Hippocampal formation (tissue), 2 donors: ENCODE measurements around the gene FAM83D.
"Not testable (repeated sequence)": the region's sequence is repeated elsewhere in the genome, so short reads cannot be mapped to it uniquely, and the experiment has no call there.

Experiments used
- DNase-seq, 2 donors: peaks; one replicate each; lab custom pipeline; 2025; lab: John Stamatoyannopoulos, UW

Gene FAM83D

DNA sequence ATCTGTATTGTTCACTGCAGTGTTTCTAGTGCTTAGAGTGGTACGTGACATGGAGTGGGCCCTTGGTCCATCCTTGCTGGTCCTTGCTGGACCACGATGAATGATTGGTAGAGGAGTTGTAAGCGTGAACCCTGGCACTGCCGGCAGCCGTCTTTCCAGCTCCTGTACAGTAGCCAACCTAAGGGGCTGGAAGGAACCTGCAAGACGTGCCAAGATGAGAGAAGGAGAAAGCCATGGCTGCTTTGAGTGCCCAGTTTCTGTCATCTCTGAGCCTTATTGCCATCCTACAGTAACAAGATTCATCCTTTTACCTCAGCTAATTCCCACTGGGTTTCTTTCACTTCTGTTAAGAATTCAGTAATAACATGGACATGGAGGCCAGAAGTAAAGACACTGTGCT is 41.9 kb downstream of the FAM83D start:
- DNase-seq: no peak

DNA sequence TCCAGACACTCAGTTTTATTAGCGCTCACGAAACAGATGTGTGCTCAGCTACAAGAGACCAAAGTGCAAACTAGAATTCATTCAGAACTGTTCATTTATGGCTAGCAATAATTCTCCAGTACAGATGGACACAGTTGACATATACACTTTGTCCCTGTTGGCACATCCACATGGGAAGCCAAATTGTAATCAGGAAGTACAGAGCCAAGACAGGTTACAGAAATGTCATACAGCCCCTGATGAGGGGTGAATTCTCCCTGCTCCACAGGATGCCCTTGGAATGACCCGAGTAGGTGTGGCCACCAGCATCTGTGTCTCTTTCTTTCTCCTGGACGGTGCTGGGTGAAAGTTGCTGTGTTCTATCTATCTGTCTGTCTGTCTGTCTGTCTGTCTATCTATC is 43.5 kb downstream of the FAM83D start:
- DNase-seq: no peak

DNA sequence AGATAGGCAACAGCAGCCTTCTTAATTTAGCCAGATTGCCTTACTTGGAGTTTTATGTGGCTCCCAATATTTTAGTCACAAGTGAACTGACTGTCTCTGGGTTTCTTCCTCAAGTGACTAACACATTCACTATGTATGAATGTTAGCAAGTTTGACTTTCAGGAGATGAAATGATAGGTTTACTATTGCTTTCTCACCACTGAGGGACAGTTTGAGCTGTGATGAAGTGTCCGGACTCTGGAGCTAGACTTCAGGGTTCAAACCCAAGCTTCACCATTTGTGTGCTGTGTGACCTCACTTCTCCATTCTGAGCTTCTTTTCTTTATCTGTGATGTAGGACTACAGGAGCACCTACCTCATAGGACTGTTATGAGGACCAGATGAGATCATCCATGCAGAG is 44.1 kb downstream of the FAM83D start:
- DNase-seq: no peak

DNA sequence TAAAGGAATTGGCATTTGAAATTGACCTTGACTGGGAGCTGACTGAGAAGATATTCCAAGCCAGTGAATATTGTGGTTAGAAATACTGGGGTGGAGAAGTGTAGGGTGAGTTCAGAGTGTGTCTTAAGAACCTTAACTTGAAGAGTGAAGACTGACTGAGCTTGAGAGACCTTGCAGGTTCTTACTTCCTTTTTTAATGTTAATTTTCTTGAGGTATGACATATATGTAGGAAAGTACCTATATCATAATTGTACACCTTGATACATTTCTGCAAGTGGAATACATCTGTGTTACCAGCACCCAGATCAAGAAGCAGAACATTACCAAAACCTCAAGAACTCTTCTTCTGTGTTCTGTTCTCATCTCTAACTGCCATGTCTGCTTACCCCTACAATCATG is 46.9 kb downstream of the FAM83D start:
- no peak for DNase-seq

DNA sequence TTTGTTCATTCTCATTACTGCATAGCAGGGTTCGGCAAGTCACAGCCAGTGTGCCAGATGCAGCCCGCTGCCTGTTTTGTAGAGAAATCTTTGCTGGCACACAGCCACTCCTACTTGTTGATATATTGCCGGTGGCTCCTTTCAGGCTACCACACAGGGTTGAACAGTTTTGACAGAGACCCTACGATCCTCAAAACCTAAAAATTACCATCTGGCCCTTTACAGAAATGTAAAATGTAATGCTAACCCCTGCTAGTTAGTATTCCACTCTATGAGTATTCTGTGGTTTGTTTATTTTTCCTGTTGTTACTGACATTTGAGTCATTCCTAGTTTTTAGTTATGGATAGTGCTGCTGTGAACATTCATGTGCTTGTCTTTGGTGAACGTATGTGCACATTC is 47.4 kb downstream of the FAM83D start:
- no peak for DNase-seq

DNA sequence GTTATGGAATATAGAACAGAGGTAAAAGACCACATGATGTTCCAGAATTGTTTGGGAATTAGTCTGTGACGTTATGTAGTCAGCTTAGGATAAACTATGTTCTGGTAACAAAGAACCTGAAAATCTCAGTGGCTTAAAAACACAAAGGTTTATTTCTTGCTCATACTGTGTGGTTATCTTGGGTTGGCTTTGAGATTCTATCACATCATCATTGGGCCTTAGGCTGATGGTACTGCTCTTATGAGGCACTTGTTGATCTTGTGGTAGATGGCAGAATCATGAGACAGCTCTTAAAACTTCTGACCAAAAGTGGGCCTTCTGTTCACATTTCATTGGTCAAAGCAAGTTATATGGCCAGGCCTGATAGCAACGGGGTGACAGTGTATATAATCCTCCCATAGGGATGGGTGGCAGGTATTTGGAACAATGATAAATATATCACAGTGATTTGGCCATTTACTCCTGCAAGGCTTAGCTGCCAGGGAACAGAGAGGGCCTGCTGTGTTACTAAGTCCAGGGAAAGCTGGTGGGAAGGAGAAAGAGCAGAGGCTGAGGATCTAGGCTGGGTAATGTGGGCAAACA is 49.4 kb downstream of the FAM83D start:
- no peak for DNase-seq

DNA sequence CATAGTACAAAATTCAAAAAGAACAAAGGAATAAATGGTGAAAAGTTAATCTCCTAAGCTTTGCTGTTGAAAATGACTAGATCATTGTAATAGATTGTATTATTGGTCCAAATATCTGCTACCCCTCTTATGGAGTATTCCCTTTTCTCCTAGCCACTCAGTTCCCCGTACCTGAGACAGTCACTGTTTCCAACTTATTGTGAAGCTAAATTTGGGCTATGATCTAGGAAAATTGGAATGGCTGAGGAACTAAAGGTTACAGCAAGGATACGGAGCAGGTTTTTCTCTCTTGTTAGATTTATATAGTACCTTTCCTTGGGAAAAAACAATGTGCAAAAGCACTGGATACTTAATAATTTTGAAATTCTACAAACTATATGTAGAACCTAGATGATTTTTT is 53.2 kb downstream of the FAM83D start:
- DNase-seq: no peak

DNA sequence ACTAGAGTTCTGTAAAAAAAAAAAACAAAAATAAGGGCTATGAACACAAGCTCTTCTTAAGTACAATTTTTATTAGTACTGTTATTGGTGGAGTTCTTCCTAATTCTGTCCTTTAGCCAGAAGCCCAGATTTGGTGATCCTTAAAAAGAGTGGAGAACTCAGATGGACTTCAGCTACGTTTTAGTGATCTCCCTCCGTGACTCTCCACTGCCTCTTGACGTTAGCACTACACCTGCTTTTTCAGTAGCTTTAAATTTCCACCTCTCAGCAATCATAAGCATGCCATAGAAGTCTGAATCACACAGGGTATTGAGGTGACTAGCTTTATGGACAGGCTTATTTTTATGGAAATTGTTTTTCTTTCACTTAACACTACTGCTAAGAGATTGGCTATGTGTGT is 53.6 kb downstream of the FAM83D start:
- no peak for DNase-seq

DNA sequence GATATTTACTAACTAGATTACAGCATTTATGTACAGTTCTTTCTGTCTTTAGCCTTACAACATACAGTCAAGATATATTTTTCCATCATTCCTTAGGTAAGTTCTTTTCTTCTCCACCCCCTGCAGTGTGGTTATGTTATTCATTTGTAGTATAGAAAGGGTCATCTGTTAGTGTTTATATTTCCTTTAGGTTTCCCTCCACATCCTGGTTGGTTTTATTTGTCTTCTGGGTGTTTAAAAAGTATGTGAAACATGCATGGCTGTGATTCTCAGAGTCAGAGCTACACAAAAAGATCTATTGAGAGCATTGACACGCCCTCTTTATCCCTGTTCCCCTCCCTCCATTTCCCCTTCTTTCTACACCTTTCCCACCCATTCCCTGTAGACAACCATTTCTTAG is 56.1 kb downstream of the FAM83D start:
- no peak for DNase-seq

DNA sequence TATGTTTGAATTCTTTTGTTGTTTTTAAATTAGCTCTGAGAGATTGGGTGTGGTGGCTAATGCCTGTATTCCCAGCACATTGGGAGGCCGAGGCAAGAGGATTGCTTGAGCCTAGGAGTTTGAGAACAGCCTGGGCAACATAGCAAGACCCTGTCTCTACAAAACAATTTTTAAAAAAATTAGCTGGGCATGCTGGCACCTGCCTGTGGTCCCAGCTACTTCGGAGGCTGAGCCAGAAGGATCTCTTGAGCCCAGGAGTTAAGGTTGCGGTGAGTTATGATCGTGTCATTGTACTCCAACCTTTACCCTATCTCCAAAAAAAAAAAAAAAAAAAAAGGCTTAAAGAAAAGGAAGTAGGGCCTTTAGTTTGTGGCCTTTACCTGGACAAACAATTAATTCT is 58.8 kb downstream of the FAM83D start:
- no peak for DNase-seq

DNA sequence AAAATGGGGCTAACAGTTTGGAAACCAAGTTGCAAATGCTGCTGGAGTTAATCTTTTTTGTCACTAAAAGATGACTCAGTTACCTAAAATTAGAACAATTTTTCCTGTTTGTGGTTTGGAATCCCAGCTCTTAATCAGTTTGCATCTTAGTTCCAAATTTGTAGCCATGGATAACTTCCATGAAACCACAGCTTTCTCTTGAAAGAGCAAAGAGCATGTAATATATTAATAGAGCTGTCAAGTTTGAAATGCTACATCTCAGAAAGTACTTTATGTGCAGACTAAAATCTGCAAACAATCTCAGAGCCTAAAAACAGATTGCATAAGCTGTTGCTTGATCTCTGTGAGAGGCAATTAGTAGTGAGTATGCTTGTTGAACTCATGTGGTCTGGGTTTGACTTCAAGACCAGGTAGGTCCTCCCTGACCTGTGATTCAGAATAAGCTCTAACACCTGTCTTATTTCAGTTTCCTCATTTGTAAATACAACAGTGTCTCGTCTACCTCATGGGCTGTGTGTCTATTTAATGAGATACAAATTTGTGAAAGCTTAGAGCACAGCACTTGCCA is 59.5 kb downstream of the FAM83D start:
- no peak for DNase-seq

DNA sequence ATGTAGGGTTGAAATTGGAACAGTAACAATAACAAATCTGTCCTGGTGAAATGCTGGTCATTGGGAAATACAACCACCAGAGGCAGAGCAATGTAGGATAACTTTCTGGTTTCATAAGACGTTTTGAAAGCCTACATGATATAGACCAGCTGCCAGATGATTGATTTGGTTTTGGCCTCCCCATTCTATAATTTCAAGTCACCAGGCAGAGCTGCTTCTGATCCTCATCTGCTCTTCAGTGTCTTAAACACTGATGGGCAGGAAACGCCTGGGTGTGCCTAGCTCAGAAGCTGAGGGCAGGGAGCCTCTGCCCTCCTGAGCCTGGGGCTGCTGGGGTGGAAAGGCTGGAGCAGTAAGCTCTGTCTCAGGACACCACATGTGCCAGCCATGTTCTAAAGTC is 60.4 kb downstream of the FAM83D start:
- no peak for DNase-seq

DNA sequence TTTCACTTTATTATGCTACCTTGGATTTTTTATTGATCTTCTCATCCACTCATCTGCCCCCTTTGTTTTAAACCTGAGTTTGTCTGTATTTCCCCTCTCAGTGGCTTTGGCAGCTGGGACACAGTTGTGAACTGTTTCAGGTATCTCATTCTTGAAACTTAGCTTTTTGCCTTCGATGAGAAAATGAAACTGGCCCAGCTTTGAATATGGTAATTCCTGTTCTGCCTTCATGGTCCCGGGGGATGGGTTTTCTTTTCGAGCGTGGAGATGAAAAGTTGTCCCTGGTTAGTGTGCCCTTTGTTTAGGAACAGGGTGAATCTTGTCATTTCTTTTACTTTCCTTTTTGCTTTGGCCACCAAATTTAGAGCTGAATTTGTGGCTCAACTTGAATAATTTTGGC is 61.6 kb downstream of the FAM83D start:
- DNase-seq: no peak

DNA sequence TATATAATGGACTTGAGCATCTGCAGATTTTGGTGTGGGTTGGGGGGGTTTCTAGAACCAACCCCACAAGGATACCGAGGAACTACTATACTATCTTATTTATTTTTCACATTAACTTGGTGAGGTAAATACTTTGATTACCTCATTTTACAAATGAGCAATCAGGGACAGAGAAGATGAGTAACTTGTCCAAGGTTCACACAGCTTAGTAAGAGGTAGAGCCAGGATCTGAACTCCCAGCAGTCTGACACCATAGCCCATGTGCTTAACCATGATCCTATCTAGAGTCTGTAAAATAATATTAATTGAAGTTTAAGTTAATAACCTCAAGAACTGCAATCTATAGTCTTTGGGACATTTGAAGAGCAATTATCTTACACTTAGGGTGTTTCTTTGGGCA is 64.5 kb downstream of the FAM83D start:
- DNase-seq: no peak

DNA sequence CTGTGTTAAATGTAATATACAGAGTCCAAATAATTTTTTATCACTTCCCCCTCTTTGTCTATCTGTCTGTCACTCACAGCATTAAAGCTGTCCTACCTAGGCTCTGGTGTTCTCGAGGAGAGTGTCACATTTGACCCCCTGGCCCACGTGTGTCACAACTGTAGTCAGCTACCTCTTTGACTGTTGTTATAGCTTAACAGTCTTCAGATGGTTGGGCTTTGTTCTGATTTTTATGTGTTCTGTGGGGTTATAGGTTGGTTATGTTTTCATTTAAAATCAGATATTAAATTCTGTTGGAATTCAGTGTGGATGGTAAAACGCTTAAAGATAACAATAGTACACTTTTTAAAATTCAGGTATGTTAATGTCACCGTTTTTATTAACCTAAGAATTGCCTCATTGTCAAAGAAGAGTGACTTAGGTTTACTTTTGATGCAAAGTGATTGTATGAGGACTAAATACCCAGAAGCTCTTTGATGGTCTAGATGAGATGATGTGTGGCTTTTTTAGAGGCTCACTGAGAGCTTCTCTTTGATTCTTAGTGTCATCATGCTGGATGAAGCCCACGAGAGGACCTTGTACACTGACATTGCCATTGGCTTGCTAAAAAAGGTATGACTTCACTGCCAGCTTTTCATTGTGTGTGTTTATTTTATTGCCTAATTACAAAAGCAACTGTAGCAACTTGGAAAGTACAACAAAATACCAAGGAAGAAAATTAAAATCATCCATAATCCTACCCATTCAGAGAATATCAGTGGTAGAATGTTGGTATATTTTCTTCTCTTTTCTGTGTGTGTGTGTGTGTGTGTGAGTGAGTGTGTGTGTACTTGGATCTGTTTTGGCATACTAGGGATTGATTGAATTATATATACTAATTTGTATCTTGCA is 65.8 kb downstream of the FAM83D start:
- DNase-seq: no peak

DNA sequence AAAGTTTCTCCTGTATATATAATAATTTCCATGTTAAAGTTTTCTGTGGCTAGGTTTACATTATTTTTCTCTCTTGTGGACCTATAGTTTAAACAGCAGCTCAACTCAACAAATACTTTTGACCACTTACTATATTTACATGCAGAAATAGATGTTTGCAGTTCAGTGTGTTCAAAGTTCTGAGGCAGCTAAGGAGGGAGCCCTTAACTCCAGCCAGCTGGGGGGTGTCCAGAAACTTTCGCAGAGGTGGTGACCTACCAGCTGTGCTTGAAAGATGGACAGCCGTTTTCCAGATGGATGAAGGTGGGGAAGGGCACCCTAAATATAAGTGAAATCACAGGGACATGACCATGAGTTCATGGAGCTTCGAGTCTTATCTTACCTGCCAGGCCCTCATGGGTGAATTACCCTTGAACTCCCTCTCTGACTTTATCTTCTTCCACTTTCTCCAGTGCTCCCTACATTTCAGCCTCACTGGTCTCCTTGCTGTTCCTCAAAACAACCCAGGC is 69.4 kb downstream of the FAM83D start:
- no peak for DNase-seq

DNA sequence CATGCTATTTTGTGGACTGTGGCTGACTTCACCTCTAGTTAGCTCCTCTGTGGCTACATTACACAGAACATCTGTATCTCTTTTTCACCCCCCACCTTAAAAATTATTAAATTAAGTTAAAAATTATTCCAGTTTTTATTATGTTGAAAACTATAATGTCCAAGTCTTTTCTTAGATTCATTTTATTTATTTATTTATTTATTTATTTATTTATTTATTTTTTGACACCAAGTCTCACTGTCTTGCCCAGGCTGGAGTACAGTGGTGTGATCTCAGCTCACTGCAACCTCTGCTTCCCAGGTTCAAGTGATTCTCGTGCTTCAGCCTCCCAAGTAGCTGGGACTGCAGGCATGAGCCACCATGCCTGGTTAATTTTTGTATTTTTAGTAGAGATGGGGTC is 70.6 kb downstream of the FAM83D start:
- not testable (repeated sequence) for DNase-seq

DNA sequence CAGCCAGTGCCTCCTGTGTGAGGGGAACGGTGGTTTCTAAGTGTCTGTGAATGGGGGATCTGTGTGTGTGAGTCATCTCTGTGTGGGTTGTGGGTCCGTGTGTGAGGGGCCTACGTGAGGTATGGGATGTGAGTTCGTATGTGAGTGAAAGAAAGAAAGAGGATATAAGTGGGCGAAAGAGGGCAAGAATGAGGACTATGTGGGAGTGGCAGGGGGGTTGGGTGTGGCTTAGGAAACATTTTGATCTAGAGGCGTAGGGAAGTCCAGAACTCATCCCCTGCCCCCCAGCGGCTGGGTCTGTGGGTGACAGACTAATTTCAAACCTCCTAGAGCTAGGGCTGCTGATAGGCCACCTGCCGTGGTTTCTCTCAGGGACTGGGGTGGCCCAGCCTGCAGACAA is 71.4 kb downstream of the FAM83D start:
- no peak for DNase-seq

DNA sequence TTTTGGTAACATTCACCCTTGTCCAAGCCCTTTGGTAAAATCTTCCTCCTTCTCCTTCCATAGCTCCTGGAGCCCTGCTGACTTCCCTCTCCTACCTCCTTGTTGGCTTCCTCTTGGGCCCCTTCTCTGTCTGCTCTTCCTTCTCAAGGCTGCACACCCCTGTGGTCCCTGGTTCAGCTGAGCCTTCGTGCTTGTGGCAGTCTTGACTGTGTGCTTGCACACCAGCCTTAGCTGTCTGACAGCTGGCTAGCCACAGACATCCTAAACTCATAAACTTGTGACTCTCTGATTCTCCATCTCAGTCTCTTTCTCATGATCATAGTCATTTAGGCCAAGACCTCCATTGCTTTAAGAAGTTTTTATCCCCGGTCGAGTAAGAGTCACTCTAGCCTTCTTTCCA is 73.0 kb downstream of the FAM83D start:
- no peak for DNase-seq

DNA sequence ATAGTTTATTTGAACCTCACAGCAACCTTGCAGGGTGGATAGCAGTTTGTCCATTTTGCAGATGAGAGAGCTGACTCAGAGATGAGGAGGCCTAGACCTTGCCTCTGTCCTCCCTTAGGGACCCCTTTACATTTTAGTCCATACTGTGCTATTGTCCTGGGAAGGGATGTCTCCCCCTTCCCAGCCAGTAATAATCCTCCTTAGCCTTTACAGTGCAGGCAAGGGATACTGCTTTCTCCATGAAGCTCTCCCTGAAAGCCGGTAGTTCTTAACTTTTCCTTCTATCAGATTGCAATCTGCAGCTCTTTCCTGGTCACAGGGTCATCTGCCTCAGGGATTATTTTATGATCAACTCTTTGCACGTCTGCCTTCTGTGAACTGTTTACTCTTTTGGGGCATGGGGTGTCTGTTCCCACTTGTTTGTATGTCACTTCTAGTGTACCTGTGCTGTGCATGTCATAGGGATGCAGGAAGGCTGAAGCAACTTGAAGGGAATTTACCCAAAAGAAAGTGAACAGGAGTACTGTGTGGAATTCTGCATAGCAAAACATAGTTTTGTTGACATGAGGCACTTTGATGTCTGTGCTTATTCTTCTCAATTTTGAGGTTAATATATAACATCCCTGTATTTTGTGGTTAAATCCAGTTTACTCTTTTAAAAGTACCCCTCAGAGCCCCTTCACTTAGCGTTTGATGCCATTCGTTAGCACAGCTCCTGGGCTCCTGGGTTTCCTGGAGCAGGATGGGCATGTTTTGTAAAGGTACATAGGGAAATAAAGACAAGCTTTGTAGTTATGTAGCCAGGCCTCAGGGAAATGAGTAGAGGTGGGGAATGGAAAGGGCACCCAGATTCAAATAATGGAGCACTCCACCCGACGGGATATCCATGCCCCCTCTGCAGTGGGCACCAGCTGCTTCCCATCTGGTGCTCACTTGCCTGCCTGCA is 74.0 kb downstream of the FAM83D start:
- no peak for DNase-seq
